Fibroblast of skin of back (primary cell): ENCODE data around the gene LHFPL6.
A peak's percentile ranks its signal among the peaks of the same experiment; 100 is the strongest.

Experiments used
- DNase-seq: peaks from one replicate; pipeline ENCODE4 v3.0.0-alpha.2; 2013

The LHFPL6 gene

DNA sequence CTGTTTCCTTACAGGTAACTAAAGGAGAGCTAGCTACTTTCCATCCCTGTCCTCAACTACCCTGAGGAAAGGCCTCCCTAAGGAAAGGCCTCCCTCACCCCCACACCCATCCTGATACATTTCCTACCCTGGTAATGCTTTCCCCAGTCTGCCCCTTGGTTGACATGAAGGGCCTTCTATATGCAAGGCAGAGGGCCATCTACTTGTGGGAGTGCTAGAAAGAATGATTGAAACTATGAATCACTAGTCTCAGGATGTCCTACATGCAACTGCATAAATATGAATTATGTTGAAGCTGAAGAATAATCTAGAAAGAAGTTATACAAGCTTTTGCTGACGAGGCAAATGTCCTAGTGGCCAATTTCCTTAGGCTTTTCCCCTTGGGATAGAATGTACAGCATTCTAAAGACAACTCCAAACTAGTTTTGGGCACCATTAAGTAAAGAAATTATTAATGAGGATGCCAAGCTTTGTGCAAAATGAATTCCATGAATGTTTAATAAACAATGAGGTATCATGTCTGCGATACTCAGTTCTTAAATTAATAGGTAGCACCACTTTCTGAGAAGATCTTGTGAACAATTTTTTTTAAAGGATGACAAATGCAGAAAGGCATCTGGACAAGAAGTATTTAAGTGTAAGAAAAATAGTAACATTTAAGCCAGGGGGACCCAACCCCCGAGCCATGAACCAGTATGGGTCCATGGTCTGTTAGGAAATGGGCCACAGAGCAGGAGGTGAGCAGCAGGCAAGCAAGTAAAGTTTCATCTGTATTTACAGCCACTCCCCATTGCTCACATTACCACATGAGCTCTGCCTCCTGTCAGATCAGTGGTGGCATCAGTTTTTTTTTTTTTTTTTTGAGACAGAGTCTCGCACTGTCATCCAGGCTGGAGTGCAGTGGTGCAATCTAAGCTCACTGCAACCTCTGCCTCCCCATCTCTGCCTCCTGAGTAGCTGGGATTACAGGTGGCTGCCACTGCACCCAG lies 223.0 kb downstream of the LHFPL6 start:
- peak; percentile 60 for DNase-seq

DNA sequence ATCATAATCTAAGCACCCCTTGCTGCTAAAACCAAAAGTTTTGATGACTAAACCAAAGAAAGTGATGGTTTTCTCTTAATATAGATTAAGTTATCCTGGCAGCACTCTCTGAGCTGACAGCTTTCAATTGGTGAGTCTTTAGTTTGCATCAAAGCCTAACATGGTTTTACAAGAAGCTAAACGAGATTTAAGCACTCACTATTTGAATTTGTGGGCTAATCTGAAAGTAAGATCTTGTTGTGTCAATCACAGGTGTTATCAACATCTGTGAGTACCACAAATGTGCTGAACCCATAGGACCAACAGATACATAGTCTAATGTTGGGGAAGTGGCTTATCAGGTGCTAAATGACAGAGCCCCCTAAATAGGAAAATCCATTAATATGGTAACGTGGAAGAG lies 223.9 kb downstream of the LHFPL6 start:
- DNase-seq, result no peak

DNA sequence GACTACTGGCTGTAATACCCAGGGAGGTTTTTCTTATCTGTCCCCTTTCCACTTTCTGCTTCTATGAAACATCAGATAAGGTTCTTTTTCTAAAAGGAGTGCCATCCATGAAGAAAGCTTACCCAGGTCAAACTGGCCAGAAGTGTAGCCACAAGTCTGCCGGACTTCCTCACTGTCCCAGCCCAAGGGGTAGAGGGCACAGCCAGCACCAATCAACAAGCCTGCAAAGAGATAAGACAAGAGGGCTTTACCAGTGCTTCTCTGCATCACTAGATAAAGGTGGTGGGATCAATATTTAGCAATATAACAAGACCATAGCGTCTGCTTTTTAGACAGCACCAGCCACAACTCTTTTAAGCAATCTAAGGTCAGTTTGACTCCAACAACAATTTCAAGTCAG lies 224.7 kb downstream of the LHFPL6 start:
- no peak for DNase-seq

DNA sequence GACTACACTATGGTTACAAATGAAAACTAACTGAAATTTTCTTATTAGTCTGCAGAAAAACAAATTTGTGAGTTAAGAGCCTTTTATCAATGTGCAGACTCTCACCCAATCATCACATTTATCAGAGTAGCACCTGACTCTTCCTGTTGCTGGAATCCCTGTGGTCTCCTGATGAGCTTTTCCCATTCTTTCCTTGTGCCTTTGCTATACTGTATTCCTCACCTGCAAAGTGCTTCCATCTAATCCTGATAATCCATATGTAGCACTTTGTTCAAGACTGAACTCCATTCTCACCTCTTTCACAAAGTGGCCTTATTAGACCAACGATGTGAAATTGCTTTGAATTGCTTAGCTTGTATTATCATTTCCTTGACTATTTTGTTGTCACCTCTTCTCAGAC lies 225.3 kb downstream of the LHFPL6 start:
- DNase-seq, result no peak

DNA sequence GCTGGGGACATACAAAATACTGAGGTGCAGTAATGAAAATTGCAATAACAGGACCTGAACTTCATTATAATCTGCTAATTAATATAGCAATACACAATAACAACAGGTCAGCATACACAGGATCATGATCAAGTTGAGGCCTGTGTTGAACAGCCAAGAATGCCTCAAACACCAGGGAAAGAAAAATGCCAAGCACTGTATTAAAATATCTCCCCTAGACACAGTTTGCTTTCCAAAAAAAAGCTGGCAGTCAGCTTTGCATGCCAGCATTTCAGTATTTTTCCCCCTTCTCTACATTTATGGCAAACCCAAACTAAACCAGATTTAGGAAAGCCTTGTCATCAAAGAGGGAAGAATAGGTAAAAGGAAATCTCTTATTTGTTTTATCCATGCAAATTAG lies 226.9 kb downstream of the LHFPL6 start:
- DNase-seq, result no peak

DNA sequence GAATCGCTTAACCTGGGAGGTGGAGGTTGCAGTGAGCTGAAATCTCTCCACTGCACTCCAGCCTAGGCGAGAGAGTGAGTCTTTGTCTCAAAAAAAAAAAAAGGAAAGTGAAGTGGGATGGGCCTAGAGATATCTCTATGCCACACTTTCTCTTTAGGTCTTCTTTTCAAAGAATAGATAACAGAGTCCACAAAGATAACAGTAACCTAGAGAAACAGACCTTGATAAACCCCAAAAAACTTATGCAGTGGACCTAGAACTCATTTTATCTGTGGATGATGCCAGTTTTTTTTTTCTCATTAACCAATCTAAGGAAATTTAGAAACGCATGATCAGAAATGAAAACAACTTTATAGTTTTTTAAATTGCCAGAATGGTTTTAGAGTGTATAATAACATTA lies 227.4 kb downstream of the LHFPL6 start:
- no peak for DNase-seq

DNA sequence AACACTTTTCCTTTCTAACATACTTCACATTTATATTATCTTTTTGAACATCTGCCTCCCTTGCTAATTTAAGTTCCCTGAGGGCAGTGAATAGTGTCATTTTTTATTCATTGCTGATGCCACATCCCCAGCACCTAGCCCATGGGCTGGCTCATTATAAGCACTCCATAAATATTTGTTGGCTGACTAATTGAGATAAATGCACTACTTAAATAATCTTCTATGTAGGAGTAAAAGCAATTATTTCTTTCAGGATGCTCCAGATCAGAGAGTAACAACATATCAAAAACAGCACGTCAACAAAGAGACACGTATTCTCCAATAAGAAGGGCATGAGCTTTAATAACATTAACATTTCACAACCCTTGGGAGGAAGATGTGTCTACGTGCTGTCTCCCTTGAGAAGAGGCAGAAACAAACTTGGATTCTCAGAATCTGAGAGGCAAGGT lies 228.2 kb downstream of the LHFPL6 start:
- DNase-seq, result no peak

DNA sequence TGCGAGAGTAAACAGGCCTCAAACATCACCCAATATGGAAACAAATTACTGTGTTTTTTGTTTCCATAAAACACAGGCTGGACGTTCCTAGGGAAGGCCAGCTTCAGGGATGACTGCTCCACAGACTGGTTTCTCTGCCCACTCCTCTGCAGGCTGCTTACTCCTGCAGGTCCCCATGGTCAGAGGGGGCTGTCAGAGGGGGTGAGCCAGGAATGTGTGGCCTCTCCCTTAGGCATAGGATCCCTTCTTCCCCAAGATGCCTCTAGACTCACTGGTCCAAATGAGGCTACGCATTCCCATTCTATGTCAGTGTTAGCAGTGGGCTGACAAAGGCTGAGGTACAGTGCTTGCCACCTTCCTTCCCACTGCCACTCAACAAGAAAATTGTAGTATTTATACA lies 229.8 kb downstream of the LHFPL6 start:
- no peak for DNase-seq

DNA sequence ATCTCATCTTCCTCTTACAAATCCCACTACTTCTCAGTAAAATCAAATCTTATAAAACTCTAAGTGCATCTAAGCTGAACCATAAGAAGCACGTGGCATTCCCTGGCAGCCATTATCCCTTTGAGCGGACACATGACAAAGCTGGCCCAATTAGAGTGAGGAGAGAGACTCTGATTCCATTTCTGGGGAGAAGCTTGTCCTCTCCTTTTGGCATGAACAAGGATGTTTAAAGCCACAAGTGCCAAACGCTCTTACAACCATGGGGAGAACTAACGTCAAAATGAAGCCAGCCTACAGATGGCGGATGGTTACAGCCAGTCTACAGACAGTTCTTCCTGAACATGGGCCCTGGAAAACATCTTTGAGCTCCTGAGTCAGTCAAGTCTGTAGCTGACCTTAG lies 231.3 kb downstream of the LHFPL6 start:
- no peak for DNase-seq

DNA sequence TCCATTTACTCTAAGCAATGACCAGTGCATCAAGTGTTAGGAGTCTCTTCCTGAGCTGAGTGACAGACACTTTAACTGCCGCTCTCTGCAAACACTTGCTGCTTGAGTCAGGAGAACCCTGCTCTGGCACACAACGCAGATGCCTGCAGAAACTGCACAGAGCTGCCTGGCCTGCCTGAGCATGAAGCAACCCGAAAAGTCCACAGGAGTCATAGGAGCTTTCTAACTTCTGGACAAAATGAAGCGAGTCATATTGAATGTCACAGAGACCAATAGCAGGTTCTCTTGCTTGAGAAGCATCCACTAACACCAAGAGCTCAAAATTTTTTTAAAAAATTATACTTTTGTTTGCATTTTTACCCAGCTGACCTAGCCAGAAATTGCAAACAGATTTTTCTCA lies 232.4 kb downstream of the LHFPL6 start:
- DNase-seq, result peak; percentile 9

DNA sequence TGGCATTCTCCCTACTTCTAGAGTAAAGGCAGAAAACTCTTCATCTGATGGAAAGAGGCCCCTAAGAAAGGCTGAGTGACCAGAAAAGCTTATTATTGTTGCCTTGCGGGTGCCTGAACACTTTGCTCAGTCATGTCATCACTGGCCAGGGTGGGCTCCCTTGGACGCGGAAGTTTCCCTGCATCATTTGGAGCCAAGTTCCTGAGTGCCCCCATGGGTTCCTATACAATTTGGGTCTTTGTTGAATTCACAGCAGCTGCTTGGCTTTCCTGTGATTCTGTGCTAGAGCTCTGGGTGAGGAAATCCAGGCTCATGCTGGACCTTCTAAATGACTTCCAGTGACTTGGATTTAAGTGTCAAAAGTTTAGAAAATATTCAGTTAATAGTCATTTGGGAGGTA lies 232.9 kb downstream of the LHFPL6 start:
- DNase-seq, result no peak

DNA sequence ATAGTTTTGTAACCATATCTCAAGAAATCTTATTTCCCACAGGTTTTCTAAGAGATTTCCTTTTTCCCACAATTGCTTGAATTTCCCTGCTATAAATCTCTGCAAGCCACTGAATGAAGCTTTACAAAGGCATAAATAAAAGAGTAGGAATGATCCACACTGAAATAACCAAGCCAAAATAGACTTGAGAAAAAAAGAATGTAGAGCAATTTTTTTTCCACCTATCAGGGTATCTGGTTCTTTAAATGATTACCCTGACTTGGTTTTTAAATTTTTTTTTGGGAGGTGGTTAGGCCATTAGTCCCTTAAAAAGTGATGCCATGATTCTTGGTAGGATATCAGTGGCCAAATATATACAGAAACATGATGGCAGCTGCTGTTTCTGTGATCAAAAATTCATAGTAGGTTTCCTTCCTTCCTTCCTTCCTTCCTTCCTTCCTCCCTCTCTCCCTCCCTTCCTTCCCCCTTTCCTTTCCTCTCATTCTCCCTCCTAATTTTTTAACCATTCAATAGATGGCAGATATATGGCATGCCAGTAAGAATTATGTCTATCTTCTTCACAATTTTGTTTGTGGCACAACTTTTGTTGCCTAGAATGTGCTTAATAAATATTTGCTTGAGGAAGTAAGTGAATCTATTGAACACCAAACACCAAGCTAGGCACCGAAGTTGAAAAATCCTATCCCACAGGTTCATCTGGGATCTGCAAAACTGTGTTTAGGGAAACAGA lies 233.7 kb downstream of the LHFPL6 start:
- DNase-seq, result no peak

DNA sequence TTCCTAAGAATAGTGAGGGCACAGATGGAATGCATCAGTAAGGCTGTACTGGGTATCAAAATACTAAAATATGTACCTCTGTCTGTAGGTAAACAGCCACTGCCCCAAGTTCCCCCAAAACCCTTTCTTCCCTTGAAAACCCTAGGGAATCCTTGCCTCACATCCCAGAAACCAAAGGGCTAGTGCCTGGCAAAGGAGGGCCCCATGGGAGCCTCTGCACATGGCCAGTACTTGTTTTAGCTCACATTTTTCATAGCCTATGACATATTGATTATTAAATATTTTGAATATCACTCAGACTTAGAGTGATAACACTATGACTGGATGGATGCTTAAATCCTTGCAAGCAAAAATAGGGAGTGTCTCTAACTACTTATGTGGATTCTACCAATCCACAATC lies 237.1 kb downstream of the LHFPL6 start:
- no peak for DNase-seq

DNA sequence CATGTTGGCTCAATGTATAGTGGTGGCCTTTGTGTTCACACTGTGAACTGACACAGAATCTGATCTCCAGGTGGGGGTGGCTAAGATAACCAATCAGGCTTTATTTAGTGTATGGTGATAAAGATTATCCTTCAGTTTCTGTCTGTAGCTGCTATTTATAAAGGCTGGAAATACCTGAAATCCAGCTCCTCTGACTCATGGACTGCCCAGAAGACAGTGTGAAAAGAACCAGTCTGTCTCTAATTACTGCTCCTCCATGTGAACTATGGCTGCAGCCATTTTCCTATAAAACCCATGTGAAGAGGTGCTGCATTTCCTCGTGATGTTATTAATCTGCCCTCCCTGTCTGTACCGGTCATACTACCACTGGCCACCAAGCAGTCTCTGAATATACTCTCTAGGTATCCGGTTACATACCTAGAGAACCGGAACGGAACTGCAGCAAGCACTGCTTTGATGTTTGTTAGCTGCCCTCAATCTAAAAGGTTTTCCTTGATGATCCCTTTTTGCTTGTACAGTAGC lies 238.0 kb downstream of the LHFPL6 start:
- DNase-seq, result peak; percentile 37

DNA sequence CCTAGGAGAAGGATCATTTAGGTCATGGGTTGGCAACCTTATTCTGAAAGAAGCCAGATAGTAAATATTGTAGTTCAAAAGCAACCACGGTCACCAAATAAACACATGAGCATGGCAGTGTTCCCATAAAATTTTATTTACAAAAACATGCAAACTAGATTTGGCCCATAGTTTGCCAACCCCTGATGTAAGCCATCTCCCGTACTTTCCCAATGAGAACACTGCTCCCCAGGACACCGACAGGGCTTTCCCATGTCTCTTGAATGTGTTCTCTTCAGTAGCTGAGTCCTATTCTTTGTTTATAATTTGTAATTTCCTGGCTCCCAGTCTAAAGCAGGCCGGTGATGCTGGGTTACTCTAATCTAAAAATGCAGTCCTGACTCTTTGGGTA lies 239.6 kb downstream of the LHFPL6 start:
- no peak for DNase-seq

DNA sequence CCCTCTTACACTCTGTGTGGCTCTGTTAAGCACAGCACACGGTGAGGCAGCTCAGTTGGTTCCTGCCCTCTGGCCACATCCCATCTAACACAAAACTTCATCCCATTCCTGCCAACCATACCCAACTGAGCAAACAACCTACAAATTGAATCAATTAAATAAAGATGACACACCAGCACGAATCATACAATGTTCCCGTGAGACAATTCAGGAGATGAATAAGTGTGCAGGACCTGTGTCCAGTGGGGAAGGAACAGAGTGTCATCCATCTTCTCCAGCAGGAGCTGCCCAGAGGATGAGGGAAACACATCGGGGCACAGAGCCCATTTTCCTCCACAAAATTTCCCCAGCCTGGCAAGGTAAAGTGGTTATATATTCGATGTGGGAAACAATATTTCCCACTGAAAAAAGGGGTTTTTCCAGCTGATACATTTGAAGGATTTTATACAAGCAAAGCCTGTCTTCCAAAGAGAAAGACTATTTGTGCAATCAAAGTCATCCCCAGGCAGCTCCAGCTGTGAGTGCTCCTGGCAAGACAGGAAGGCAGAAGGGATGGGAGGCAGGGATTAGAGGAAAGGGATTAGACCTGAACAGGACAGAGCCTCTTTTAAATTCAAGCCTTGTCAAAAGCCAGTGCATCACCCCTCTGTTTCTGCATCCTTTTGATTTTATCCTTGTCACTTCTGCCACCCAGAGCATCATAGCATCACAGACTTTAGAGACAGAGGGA lies 240.2 kb downstream of the LHFPL6 start:
- peak; percentile 37 for DNase-seq

DNA sequence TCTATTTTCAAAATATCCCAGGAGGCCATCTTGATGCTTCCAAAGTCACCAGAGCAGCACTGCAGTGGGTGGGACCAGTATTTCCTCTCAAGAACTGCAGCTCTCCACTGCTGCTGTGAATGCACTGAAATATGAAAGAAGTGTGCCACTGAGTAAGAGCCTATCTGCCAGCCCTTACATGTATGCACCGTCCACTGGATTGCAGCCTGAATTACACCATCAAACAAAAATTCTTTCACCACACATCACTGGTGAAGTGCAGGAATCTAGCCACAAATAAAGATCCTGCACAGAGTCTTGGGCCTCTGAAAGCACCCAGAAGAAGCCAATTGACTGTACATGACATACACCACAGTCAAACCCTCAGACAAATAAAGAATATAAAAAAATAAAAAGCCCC lies 249.0 kb downstream of the LHFPL6 start:
- peak; percentile 66 for DNase-seq

DNA sequence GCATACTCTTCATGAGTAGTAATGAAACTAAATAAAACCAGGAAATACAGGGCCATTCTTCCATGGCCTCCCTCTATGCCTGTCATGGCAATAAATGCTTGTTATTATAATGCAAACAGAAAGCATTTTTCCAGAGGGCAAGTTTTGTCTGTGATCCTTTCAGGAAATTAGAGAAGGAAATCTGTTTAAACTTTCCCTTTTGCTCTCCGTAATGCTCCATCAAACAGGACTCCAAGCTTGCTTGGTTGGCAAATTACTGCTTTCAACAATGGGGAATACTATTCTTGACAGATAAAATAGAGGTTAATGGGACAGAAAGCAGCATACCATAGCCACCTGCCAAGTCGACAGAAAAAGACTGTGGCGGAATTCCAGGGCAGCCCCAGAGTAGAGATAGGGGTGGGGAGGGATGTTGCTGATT lies 252.5 kb downstream of the LHFPL6 start:
- no peak for DNase-seq

DNA sequence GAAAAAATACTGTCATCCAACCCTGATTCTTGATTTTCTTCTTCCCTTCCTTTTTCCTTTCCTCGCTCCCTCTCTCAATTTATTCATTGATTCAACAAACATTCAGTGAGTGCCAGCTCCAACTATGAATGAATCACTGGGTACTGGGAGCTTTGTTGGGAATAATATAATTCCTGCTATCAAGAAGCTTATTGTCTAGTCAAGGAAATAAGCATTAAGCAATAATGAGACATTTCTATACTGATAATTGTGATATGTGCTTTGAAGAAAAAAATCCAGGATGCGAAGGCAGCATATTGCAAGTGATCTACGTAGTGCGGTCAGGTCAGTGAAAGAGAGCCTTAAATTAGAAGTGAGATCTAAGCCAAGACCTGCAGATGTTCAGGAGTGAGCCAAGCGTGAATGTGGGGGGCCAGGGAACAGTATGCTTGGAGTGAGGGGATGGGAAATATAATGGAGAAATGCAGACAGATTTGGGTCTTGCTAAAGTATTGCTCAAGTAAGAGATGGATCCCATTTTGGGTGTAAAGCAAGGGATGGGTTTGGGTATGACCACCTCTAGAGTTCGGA lies 253.5 kb downstream of the LHFPL6 start:
- DNase-seq, result no peak

DNA sequence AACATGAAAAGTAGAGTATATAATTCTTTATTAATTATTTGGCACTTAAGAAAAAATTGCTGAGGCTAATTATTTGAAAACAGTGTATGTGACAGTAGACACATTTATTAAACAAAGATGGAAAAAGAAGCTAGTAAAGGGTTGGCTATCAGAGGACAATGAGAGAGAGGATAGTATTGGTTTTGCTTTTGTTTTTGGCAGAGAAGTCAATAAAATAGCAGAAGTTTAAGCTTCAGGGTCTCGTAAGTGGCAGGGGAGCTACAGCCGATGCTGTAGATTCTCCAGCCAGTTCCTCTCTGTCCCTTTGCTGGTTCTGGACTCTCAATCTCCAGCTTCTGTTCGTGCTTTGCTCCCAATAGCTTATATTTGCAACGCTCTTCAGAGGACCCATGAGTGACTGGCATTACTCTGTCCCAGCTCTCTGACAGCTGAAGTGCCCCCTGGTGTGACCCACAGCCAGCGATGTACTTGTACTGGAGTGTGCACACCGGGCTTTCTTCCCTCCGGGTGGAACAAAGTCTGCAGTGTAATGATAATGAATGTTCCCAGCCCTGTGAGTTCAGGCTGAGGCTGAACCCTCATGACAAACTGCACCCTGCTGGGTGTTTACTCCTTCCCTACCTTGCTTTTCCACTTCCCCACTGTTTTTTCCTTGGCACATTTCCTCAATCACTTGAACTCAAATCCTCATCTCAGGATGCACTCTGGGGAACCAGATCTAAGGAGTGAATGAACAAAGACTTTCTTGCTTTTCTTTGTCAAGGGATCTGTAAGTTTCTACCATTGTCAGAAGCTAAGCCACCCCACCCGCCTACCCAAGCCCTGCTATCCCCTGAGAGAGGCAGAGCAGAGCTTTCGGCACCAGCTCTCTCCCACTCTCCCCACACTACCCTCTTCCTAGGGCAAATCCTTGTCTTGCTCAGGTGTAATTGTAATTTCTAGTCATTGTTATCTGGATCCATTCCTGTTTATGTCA lies 254.8 kb downstream of the LHFPL6 start:
- no peak for DNase-seq

DNA sequence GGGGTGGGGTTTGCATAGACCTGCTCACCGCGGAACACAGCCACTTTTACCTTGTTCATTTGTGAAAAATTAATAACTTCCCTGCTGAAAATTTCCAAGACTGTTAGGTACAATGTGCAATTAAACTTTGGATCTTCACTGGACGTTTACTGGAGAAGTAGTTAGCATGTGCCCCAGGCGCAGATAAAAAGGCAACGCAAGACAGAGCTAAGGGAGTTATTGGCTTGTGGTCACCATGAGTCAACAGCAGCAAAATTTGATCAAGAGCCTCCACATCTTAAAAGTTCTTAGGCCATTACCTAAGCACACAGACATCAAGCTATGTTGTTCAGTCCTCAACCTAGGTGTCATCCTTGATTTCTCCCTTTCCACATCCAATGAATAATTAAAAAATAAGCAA lies 257.0 kb downstream of the LHFPL6 start:
- no peak for DNase-seq
